Keratinocyte (primary cell): ENCODE data around the gene ELF2. TPM values are rescaled to one million over a fixed set of nuclear protein-coding genes. Genes with fewer than 3 reads are reported as not detected.
"Not testable (repeated sequence)": the region's sequence is repeated elsewhere in the genome, so short reads cannot be mapped to it uniquely, and the experiment has no call there.

Experiments used
- DNase-seq: peaks from one replicate; pipeline ENCODE4 v3.0.0-alpha.2; 2011; ENCODE audit warnings: low read depth, missing footprints, low spot score
- FAIRE-seq: peaks from 2 replicates; lab custom pipeline; 2011; peaks lifted over from hg19 to GRCh38; lab: Jason Lieb, UNC
- H2AFZ ChIP-seq: 2 replicates; pipeline ENCODE4 v1.6.0; 2012; ENCODE audit warnings: low read length, control low read depth, inconsistent platforms; ENCODE audit not compliant: control insufficient read depth
- H3K27ac ChIP-seq: 2 replicates; pipeline ENCODE4 v1.5.1; 2011; ENCODE audit warnings: low read length; ENCODE audit not compliant: control insufficient read depth, insufficient read depth
- H3K27me3 ChIP-seq: 3 replicates; pipeline ENCODE4 v1.6.0; 2011; ENCODE audit warnings: low read length; ENCODE audit not compliant: control insufficient read depth, insufficient read depth; ENCODE audit errors: extremely low read depth
- H3K36me3 ChIP-seq, 2 experiments: 2 replicates in 1 of 2; 3 replicates in 1 of 2; pipeline ENCODE4 v1.5.1; 2011; ENCODE audit warnings: low read length in 2 of 2, mild to moderate bottlenecking in 1 of 2; ENCODE audit not compliant: control insufficient read depth in 2 of 2, insufficient read depth in 2 of 2; ENCODE audit errors: extremely low read depth in 1 of 2
- H3K4me1 ChIP-seq: 3 replicates; pipeline ENCODE4 v1.5.1; 2011; ENCODE audit warnings: low read length; ENCODE audit not compliant: control insufficient read depth, insufficient read depth; ENCODE audit errors: extremely low read depth
- H3K4me2 ChIP-seq: 3 replicates; pipeline ENCODE4 v1.6.0; 2011; ENCODE audit warnings: low read depth, low read length; ENCODE audit not compliant: control insufficient read depth, insufficient read depth; ENCODE audit errors: extremely low read depth
- H3K4me3 ChIP-seq, 3 experiments: fragments of 200-600 bp in 1 of 3; sonication (generic) in 1 of 3; 2 replicates in 2 of 3; 3 replicates in 1 of 3; pipeline ENCODE4 v1.5.1; 2011 to 2016; ENCODE audit warnings: low read length in 3 of 3, mild to moderate bottlenecking in 3 of 3, control low read depth in 2 of 3, inconsistent platforms in 1 of 3, low read depth in 1 of 3, mixed read lengths in 1 of 3, mixed run types in 1 of 3, moderate library complexity in 1 of 3; ENCODE audit not compliant: control insufficient read depth in 2 of 3, insufficient read depth in 2 of 3; ENCODE audit errors: extremely low read depth in 1 of 3
- H3K79me2 ChIP-seq: 2 replicates; pipeline ENCODE4 v1.6.0; 2012; ENCODE audit warnings: low read length; ENCODE audit not compliant: control insufficient read depth, insufficient read depth
- H3K9ac ChIP-seq: 3 replicates; pipeline ENCODE4 v1.6.0; 2011; ENCODE audit warnings: low read length; ENCODE audit not compliant: control insufficient read depth, insufficient read depth; ENCODE audit errors: extremely low read depth
- H3K9me1 ChIP-seq: 3 replicates; pipeline ENCODE4 v1.6.0; 2011; ENCODE audit warnings: low read length; ENCODE audit not compliant: control insufficient read depth, insufficient read depth; ENCODE audit errors: extremely low read depth
- H3K9me3 ChIP-seq: 2 replicates; pipeline ENCODE4 v1.5.1; 2012; ENCODE audit warnings: low read depth, low read length; ENCODE audit not compliant: control insufficient read depth
- H4K20me1 ChIP-seq: 3 replicates; pipeline ENCODE4 v1.6.0; 2011; ENCODE audit warnings: low read length; ENCODE audit not compliant: control insufficient read depth, insufficient read depth; ENCODE audit errors: extremely low read depth
- CTCF ChIP-seq, 3 experiments: IDR thresholded peaks in 1 of 3; conservative IDR thresholded peaks in 1 of 3; optimal IDR thresholded peaks in 1 of 3; 2 replicates in 2 of 3; 3 replicates in 1 of 3; pipeline versions ENCODE3 to v1.5.1; 2011; ENCODE audit warnings: low read length in 3 of 3, mild to moderate bottlenecking in 3 of 3, moderate library complexity in 2 of 3, control low read depth in 1 of 3, inconsistent platforms in 1 of 3; ENCODE audit not compliant: insufficient read depth in 2 of 3; ENCODE audit errors: extremely low read depth in 1 of 3
- EZH2 ChIP-seq: IDR thresholded peaks from one replicate; pipeline ENCODE4 v1.6.1; 2012; ENCODE audit warnings: inconsistent platforms, mild to moderate bottlenecking, low read length, moderate library complexity
- dilution Hi-C: fragments of 300-500 bp; cut with MboI; formaldehyde crosslinking; loops from one replicate; pipeline ENCODE4 v1.7.0; 2020; ENCODE audit warnings: low sequenced_read_pairs; ENCODE audit not compliant: extremely low pct_ligation_motif_present
- polyA plus RNA-seq, 5 experiments: library from polyadenylated mRNA; depleted of rRNA in 3 of 5; stranded (reverse) in 3 of 5; stranded (forward) in 1 of 5; unstranded in 1 of 5; fragments of >200 nt; gene quantifications; 1 replicate in 1 of 5; 2 replicates in 3 of 5; 3 replicates in 1 of 5; pipeline versions ENCODE4 v1.2.1 to v1.2.3, GENCODE V29; 2011 to 2012; ENCODE audit warnings: missing spikeins in 2 of 5, low read depth in 1 of 5, low replicate concordance in 1 of 5

The ELF2 gene
- polyA plus RNA-seq, 1 donor (not counting 4 experiments of a cell fraction or from before 2014, with no cell fraction given): 19.6 TPM

GRCh38 chr4:139219450-139220055 lies 42.5 kb upstream of the ELF2 start:
- dilution Hi-C loops: no loop called here
- H3K9ac ChIP-seq: no peak overlapping the region
- no peak for FAIRE-seq
- no peak overlapping the region for H3K4me2 ChIP-seq
- no peaks in the 10 kb centered on the region for H3K9me3 ChIP-seq
- DNase-seq: no peak
- no peak overlapping the region for H3K4me3 ChIP-seq
- H3K4me1 ChIP-seq: peaks cover 4% of the 10 kb centered on the region
- no peak overlapping the region for H3K27ac ChIP-seq
- no peak overlapping the region for H2AFZ ChIP-seq
- no peaks in the 10 kb centered on the region for H3K27me3 ChIP-seq
- no peaks in the 10 kb centered on the region for H3K79me2 ChIP-seq
- no peaks in the 10 kb centered on the region for H3K9me1 ChIP-seq
- no peaks in the 10 kb centered on the region for H4K20me1 ChIP-seq
- TF ChIP-seq CTCF (optimal IDR thresholded peaks at IDR 0.05 in 1 of 3, IDR thresholded peaks at IDR 0.05 in 1 of 3, conservative IDR thresholded peaks at IDR 0.05 in 1 of 3; ENCODE audit: extremely low read depth in 1 of 3, insufficient read depth in 2 of 3, low read length in 3 of 3): no peak
- no peak for TF ChIP-seq EZH2
- no peaks in the 10 kb centered on the region for H3K36me3 ChIP-seq

GRCh38 chr4:139214039-139214534 lies 37.1 kb upstream of the ELF2 start:
- no peaks in the 10 kb centered on the region for H3K79me2 ChIP-seq
- H3K4me1 ChIP-seq: peaks cover 3% of the 10 kb centered on the region
- no peaks in the 10 kb centered on the region for H3K9me1 ChIP-seq
- H4K20me1 ChIP-seq: no peaks in the 10 kb centered on the region
- H3K9me3 ChIP-seq: no peaks in the 10 kb centered on the region
- no peak for DNase-seq
- H3K27ac ChIP-seq: no peak overlapping the region
- dilution Hi-C loops: no loop called here
- no peak overlapping the region for H3K9ac ChIP-seq
- no peak for FAIRE-seq
- no peak overlapping the region for H3K4me3 ChIP-seq
- H3K27me3 ChIP-seq: no peaks in the 10 kb centered on the region
- no peak for TF ChIP-seq CTCF (optimal IDR thresholded peaks at IDR 0.05 in 1 of 3, IDR thresholded peaks at IDR 0.05 in 1 of 3, conservative IDR thresholded peaks at IDR 0.05 in 1 of 3; ENCODE audit: extremely low read depth in 1 of 3, insufficient read depth in 2 of 3, low read length in 3 of 3)
- TF ChIP-seq EZH2: no peak
- H3K4me2 ChIP-seq: no peak overlapping the region
- H3K36me3 ChIP-seq: no peaks in the 10 kb centered on the region
- peak overlapping the region; percentile 70 for H2AFZ ChIP-seq

GRCh38 chr4:139213633-139214032 lies 36.6 kb upstream of the ELF2 start:
- H3K9ac ChIP-seq, H3K4me2 ChIP-seq, FAIRE-seq, H3K27me3 ChIP-seq, H2AFZ ChIP-seq, H3K9me3 ChIP-seq, H3K36me3 ChIP-seq, H4K20me1 ChIP-seq, H3K4me1 ChIP-seq, dilution Hi-C loops, H3K79me2 ChIP-seq, H3K9me1 ChIP-seq, H3K4me3 ChIP-seq, DNase-seq, H3K27ac ChIP-seq: not testable (repeated sequence)
